Measurements from ENCODE around the gene C17orf75. TPM values are rescaled to one million over a fixed set of nuclear protein-coding genes. Genes with fewer than 3 reads are reported as not detected.

C17orf75 gene
- total RNA-seq, 2 donors from 2014 or later, result 12.5 to 13.4 TPM

DNA sequence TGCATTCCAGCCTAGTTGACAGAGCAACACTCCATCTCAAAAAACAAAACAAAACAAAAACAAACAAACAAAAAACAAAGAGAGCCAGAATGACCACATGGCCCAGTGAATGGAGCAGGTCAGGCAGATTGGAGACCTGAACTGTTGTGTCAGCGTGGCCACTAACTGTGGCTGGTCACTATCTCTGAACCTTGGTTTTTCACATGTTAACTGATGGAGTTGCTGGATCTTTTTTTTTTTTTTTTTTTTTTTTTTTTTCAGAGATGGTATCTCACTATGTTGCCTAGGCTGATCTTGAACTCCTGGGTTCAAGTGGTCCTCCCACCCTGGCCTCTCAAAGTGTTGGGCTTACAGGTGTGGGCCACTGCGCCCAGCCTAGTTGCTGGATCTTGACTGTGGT, 44.5 kb downstream of the C17orf75 start:
- intact Hi-C loops (cut with DNase I), result no loop called here
- Histone ChIP-seq H3K4me3 (no peak overlapping the region), H3K27ac (no peak overlapping the region), H3K36me3 (no peaks in the 10 kb centered on the region), H3K9me3 (no peaks in the 10 kb centered on the region), H3K4me1 (no peaks in the 10 kb centered on the region), H3K27me3 (no peaks in the 10 kb centered on the region), H3K9ac (ENCODE audit: low read depth in 2 of 2, low read length in 2 of 2) (no peak overlapping the region)
- TF ChIP-seq, protein P1, sequence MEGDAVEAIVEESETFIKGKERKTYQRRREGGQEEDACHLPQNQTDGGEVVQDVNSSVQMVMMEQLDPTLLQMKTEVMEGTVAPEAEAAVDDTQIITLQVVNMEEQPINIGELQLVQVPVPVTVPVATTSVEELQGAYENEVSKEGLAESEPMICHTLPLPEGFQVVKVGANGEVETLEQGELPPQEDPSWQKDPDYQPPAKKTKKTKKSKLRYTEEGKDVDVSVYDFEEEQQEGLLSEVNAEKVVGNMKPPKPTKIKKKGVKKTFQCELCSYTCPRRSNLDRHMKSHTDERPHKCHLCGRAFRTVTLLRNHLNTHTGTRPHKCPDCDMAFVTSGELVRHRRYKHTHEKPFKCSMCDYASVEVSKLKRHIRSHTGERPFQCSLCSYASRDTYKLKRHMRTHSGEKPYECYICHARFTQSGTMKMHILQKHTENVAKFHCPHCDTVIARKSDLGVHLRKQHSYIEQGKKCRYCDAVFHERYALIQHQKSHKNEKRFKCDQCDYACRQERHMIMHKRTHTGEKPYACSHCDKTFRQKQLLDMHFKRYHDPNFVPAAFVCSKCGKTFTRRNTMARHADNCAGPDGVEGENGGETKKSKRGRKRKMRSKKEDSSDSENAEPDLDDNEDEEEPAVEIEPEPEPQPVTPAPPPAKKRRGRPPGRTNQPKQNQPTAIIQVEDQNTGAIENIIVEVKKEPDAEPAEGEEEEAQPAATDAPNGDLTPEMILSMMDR (IDR thresholded peaks at IDR 0.05), result no peak
- no peak for DNase-seq

DNA sequence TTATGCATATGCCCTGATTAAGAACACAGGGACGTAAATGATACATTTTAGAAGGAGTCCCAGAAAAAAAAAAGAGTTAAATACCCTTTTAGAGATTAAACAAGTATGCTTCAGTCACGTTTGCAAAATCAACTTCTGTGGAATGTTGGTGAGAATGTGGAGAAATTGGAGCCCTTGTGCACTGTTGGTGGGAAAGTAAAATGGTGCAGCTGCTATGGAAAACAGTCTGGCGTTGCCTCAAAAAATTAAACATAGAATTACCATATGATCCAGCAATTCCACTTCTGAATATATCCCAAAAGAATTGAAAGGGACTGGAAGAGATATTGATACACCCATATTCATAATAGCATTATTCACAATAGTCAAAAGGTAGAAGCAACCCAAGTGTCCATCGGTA, 49.9 kb downstream of the C17orf75 start:
- Histone ChIP-seq H3K36me3 (no peaks in the 10 kb centered on the region), H3K9me3 (no peaks in the 10 kb centered on the region), H3K4me3 (no peak overlapping the region), H3K27me3 (no peaks in the 10 kb centered on the region), H3K4me1 (no peaks in the 10 kb centered on the region), H3K9ac (ENCODE audit: low read depth in 2 of 2, low read length in 2 of 2) (no peak overlapping the region), H3K27ac (no peak overlapping the region)
- intact Hi-C loops (cut with DNase I), result no loop called here
- no peak for DNase-seq
- TF ChIP-seq, protein P1 (IDR thresholded peaks at IDR 0.05), result no peak

DNA sequence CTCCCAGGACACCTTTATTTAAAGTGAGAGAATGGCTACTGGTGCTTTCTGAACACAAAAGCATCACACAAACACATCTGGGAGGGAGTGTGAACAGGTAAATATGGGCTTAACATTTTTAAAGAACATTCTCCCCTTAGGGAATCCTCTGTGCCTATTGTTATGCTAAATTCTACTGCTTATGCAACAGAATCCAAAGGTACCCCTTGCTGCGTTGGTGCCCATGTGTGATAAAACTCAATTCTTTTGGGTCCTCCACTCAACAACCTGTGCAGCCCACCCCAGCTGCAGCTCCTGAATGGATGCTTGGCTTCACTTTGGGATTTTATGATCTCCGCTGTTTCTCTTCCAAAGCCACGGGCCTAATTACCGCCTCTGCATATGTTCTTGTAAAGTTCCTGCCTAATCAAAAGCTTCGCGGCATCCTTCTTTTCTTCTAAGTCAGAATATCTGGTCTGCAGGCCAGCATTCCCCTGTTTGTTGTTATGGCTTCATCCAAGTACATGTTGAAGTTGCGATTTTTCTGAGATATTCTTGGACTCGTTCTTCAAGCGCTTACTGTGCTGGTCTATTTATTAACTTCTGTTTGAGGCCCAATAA, 52.4 kb downstream of the C17orf75 start:
- no peaks in the 10 kb centered on the region for H3K9me3 ChIP-seq
- H3K4me1 ChIP-seq, result no peaks in the 10 kb centered on the region
- no peak overlapping the region for H3K4me3 ChIP-seq
- DNase-seq, result no peak
- TF ChIP-seq, protein P1 (IDR thresholded peaks at IDR 0.05), result no peak
- H3K36me3 ChIP-seq, result no peaks in the 10 kb centered on the region
- intact Hi-C loops (cut with DNase I), result no loop called here
- no peaks in the 10 kb centered on the region for H3K27me3 ChIP-seq
- no peak overlapping the region for H3K9ac ChIP-seq (ENCODE audit: low read depth in 2 of 2, low read length in 2 of 2)
- no peak overlapping the region for H3K27ac ChIP-seq

DNA sequence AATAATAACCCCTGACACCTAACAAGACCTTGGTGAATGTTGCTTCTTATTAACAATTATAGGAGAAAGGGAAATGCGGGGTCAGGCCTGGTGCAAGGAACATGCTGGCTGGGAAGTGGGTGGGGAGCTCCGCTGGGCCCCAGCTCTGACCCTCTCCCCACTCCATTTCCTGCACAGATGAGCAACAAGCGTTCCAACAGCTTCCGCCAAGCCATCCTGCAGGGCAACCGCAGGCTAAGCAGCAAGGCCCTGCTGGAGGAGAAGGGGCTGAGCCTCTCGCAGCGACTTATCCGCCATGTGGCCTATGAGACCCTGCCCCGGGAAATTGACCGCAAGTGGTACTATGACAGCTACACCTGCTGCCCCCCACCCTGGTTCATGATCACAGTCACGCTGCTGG, 53.4 kb downstream of the C17orf75 start:
- H3K36me3 ChIP-seq, result no peaks in the 10 kb centered on the region
- H3K9ac ChIP-seq (ENCODE audit: low read depth in 2 of 2, low read length in 2 of 2), result no peak overlapping the region
- DNase-seq, result no peak
- no peak overlapping the region for H3K27ac ChIP-seq
- no peaks in the 10 kb centered on the region for H3K4me1 ChIP-seq
- TF ChIP-seq, protein P1 (IDR thresholded peaks at IDR 0.05), result no peak
- H3K9me3 ChIP-seq, result no peaks in the 10 kb centered on the region
- no peaks in the 10 kb centered on the region for H3K27me3 ChIP-seq
- intact Hi-C loops (cut with DNase I), result no loop called here
- no peak overlapping the region for H3K4me3 ChIP-seq

DNA sequence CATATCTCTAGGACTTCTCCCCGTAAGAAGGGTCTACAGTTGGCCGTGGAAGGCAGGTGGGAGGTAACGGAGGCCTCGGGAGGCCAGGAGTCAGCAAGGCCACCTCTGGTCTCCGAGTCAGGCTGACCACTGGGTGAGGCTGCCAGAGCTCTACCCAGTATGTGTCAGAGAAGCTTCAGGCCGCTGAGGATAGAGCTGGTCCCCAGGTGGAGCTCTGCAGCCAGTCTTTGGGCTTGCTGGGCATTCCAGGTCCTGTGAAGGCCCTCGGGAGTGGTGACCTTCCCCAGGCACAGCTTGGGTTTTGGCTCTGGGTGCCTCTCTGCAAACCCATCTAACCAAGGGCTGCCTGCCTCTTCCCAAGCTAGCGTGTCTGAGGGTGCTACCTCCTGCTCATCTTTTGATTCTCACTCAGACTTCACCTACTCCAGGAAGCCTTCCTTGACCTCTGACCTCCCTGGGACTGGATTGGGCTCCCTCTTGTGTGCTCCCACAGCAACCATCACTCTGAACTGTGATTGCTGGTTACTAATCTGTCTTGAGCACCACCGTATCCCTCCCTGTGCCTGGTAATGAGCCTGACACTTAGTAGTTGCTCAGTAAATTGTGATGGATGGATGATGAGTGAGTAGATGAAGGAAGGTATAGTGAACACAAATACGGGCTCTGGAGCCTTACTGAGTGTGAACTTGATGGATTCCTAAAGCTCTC, 54.0 kb downstream of the C17orf75 start:
- Histone ChIP-seq H3K9ac (ENCODE audit: low read depth in 2 of 2, low read length in 2 of 2) (no peak overlapping the region), H3K4me1 (no peaks in the 10 kb centered on the region), H3K36me3 (no peaks in the 10 kb centered on the region), H3K27ac (no peak overlapping the region), H3K27me3 (no peaks in the 10 kb centered on the region), H3K9me3 (no peaks in the 10 kb centered on the region), H3K4me3 (no peak overlapping the region)
- intact Hi-C loops (cut with DNase I), result no loop called here
- TF ChIP-seq, protein P1 (IDR thresholded peaks at IDR 0.05), result no peak
- DNase-seq, result no peak

Measured in colonic mucosa (tissue), 4 donors.